B cell (primary cell): ENCODE measurements around the gene NCOA7.

Experiments
- CTCF ChIP-seq: fragments of 200-600 bp; IDR thresholded peaks from one replicate; pipeline ENCODE4 v1.8.0; 2022; ENCODE audit warnings: antibody characterized with exemption, mild to moderate bottlenecking
- EZH2 ChIP-seq: IDR thresholded peaks from 2 replicates; pipeline ENCODE4 v1.6.1; 2012; ENCODE audit warnings: borderline replicate concordance, low read depth, mild to moderate bottlenecking, moderate library complexity, low read length; ENCODE audit not compliant: insufficient read depth, poor library complexity, severe bottlenecking

- TF ChIP-seq CTCF = no peak
- no peak for TF ChIP-seq EZH2
Measured at GRCh38 chr6:125839879-125840278, 49.1 kb downstream of the NCOA7 start.
